ENCODE data around the gene LPP.

DNA sequence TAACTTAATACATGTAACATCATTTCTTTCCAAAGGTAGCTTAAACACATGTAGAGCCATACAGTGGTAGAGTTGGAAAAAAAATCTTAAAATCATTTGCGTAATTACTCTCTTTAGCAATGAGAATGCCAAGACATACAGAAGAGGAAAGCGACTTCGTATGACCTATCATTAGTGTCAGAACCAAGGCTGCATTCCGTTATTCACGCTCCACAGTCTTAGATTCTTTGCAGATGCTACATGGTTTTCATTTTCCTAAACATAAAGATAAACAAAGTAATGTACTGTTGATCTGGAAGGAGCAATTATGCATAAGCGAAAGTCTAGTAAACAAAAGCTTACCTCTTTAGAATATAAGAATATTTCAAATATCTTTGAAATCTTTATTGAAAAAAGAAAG is 607.5 kb downstream of the LPP start:
- no peak for TF ChIP-seq POLR2A (IDR thresholded peaks at IDR 0.05; ENCODE audit: low read length)
- no peak for TF ChIP-seq GATA1 (IDR thresholded peaks at IDR 0.05; ENCODE audit: low read depth, low read length)
